Neural cell (in vitro differentiated cells): ENCODE measurements around the gene MS4A1. TPM values are rescaled to one million over a fixed set of nuclear protein-coding genes. Genes with fewer than 3 reads are reported as not detected.
"Not testable (repeated sequence)": the region's sequence is repeated elsewhere in the genome, so short reads cannot be mapped to it uniquely, and the experiment has no call there.

ENCODE experiments used
- H2AFZ ChIP-seq: fragments of 200-600, 300-800 bp; sonication (generic), shearing (Covaris generic); 2 replicates; pipeline ENCODE4 v1.6.0; 2014; ENCODE audit warnings: low read depth, mild to moderate bottlenecking, antibody characterized with exemption, low read length, moderate library complexity
- H3F3A ChIP-seq: fragments of 200-600 bp; shearing (Covaris generic); 2 replicates; pipeline ENCODE4 v1.6.1; 2016; ENCODE audit warnings: mild to moderate bottlenecking, moderate library complexity, mixed read lengths, antibody characterized with exemption, low read length; ENCODE audit not compliant: insufficient read depth, poor library complexity, severe bottlenecking
- H3K27ac ChIP-seq: fragments of 200-600, 300-800 bp; sonication (generic), shearing (Covaris generic); 2 replicates; pipeline ENCODE4 v1.5.1; 2014; ENCODE audit warnings: mild to moderate bottlenecking, low read length, moderate library complexity
- H3K27me3 ChIP-seq: fragments of 300-800, 200-600 bp; sonication (generic), shearing (Covaris generic); 2 replicates; pipeline ENCODE4 v1.6.0; 2014; ENCODE audit warnings: mild to moderate bottlenecking, low read depth, low read length, moderate library complexity; ENCODE audit not compliant: insufficient read depth
- H3K36me3 ChIP-seq: fragments of 300-800, 200-600 bp; sonication (generic), shearing (Covaris generic); 2 replicates; pipeline ENCODE4 v1.5.1; 2014; ENCODE audit warnings: mild to moderate bottlenecking, antibody characterized with exemption, low read length, moderate library complexity; ENCODE audit not compliant: insufficient read depth
- H3K4me2 ChIP-seq: fragments of 300-800, 200-600 bp; sonication (generic), shearing (Covaris generic); 2 replicates; pipeline ENCODE4 v1.6.0; 2014; ENCODE audit warnings: mild to moderate bottlenecking, low read length
- H3K4me3 ChIP-seq: fragments of 300-800, 200-600 bp; sonication (generic), shearing (Covaris generic); 2 replicates; pipeline ENCODE4 v1.5.1; 2014; ENCODE audit warnings: mild to moderate bottlenecking, low read length, moderate library complexity
- H3K79me2 ChIP-seq: fragments of 200-600 bp; shearing (Covaris generic); replicated peaks from 2 replicates; pipeline ENCODE4 v1.6.0; 2014; ENCODE audit warnings: mild to moderate bottlenecking, low read length, moderate library complexity; ENCODE audit not compliant: insufficient read depth
- H3K9ac ChIP-seq: fragments of 300-800, 200-600 bp; sonication (generic), shearing (Covaris generic); 2 replicates; pipeline ENCODE4 v1.6.1; 2016; ENCODE audit warnings: mild to moderate bottlenecking, low read length, mixed read lengths
- H3K9me2 ChIP-seq: fragments of 200-600 bp; shearing (Covaris generic); 2 replicates; pipeline ENCODE4 v1.6.1; 2016; ENCODE audit warnings: mild to moderate bottlenecking, low read length, mixed read lengths; ENCODE audit not compliant: insufficient read depth
- H3K9me3 ChIP-seq: fragments of 200-600, 300-800 bp; sonication (generic), shearing (Covaris generic); 2 replicates; pipeline ENCODE4 v1.6.1; 2016; ENCODE audit warnings: mild to moderate bottlenecking, mixed run types, low read length, moderate library complexity, mixed read lengths
- H4K20me1 ChIP-seq: fragments of 200-600 bp; shearing (Covaris generic); 2 replicates; pipeline ENCODE4 v1.6.1; 2016; ENCODE audit warnings: mild to moderate bottlenecking, mixed run types; ENCODE audit not compliant: insufficient read depth
- CTCF ChIP-seq: fragments of 450-650 bp; IDR thresholded peaks from 2 replicates; pipeline ENCODE4 v1.5.1; 2014; ENCODE audit warnings: antibody characterized with exemption, mild to moderate bottlenecking, moderate library complexity; ENCODE audit not compliant: poor library complexity, severe bottlenecking
- EP300 ChIP-seq: fragments of 450-650 bp; conservative IDR thresholded peaks from 2 replicates; pipeline ENCODE4 v1.6.1; 2014; ENCODE audit warnings: antibody characterized with exemption, mild to moderate bottlenecking, moderate library complexity; ENCODE audit not compliant: poor library complexity, severe bottlenecking
- EZH2 ChIP-seq: fragments of 200-600, 300-800 bp; shearing (Covaris generic), sonication (generic); IDR thresholded peaks from 2 replicates; pipeline ENCODE4 v1.6.1; 2014; ENCODE audit warnings: antibody characterized with exemption, low read length, borderline replicate concordance, mild to moderate bottlenecking; ENCODE audit not compliant: insufficient read depth, poor library complexity, severe bottlenecking
- MXI1 ChIP-seq: fragments of 450-650 bp; conservative IDR thresholded peaks from 2 replicates; pipeline ENCODE4 v1.6.1; 2014; ENCODE audit warnings: antibody characterized with exemption, mild to moderate bottlenecking; ENCODE audit not compliant: poor library complexity, severe bottlenecking
- POLR2AphosphoS5 ChIP-seq: IDR thresholded peaks from 2 replicates; pipeline ENCODE4 v1.6.1; 2012
- RAD21 ChIP-seq: fragments of 450-650 bp; conservative IDR thresholded peaks from 2 replicates; pipeline ENCODE4 v1.6.1; 2014; ENCODE audit warnings: antibody characterized with exemption, mild to moderate bottlenecking, moderate library complexity
- SMC3 ChIP-seq: fragments of 450-650 bp; conservative IDR thresholded peaks from 2 replicates; pipeline ENCODE4 v1.6.1; 2014; ENCODE audit warnings: antibody characterized with exemption, mild to moderate bottlenecking, moderate library complexity; ENCODE audit not compliant: poor library complexity
- TAF1 ChIP-seq: IDR thresholded peaks from 2 replicates; pipeline ENCODE4 v1.6.1; 2012; ENCODE audit warnings: low read depth
- polyA plus RNA-seq: library from polyadenylated mRNA; depleted of rRNA; stranded (reverse); fragments of >200 nt; gene quantifications from 2 replicates; pipeline ENCODE4 v1.2.3, GENCODE V29; 2014
- TF ChIP-seq, protein P1 (sequence below): IDR thresholded peaks from 2 replicates; pipeline ENCODE4 v1.6.1; 2012; ENCODE audit warnings: borderline replicate concordance

MS4A1 gene
- polyA plus RNA-seq, 1 donor from 2014 or later: not detected

- H3F3A ChIP-seq, H3K79me2 ChIP-seq, H3K9me2 ChIP-seq: not testable (repeated sequence)
Observed at GRCh38 chr11:60510209-60510608, 54.6 kb downstream of the MS4A1 start.

GRCh38 chr11:60511393-60511792, 55.7 kb downstream of the MS4A1 start:
- no peak overlapping the region for H3K4me3 ChIP-seq
- no peak overlapping the region for H2AFZ ChIP-seq
- H3K27ac ChIP-seq: no peak overlapping the region
- H3F3A ChIP-seq: no peaks in the 10 kb centered on the region
- no peaks in the 10 kb centered on the region for H3K36me3 ChIP-seq
- H4K20me1 ChIP-seq: no peaks in the 10 kb centered on the region
- H3K27me3 ChIP-seq: no peaks in the 10 kb centered on the region
- H3K4me2 ChIP-seq: no peak overlapping the region
- H3K79me2 ChIP-seq: no peaks in the 10 kb centered on the region
- H3K9ac ChIP-seq: no peak overlapping the region
- no peaks in the 10 kb centered on the region for H3K9me3 ChIP-seq
- no peaks in the 10 kb centered on the region for H3K9me2 ChIP-seq
- TF ChIP-seq SMC3 (no peak), RAD21 (no peak), EZH2 (no peak), MXI1 (no peak), POLR2AphosphoS5 (no peak), CTCF (no peak)

More at GRCh38 chr11:60510209-60510608, 54.6 kb downstream of the MS4A1 start:
- not testable (repeated sequence) for H3K27ac ChIP-seq, H3K4me3 ChIP-seq, H3K9me3 ChIP-seq, H3K9ac ChIP-seq, H4K20me1 ChIP-seq, H2AFZ ChIP-seq, H3K27me3 ChIP-seq, H3K36me3 ChIP-seq, H3K4me2 ChIP-seq

- H3K79me2 ChIP-seq: no peaks in the 10 kb centered on the region
- H3K4me2 ChIP-seq: no peak overlapping the region
- H4K20me1 ChIP-seq: no peaks in the 10 kb centered on the region
- H3F3A ChIP-seq: no peaks in the 10 kb centered on the region
- no peaks in the 10 kb centered on the region for H3K9me3 ChIP-seq
- H3K36me3 ChIP-seq: no peaks in the 10 kb centered on the region
- H3K9ac ChIP-seq: no peak overlapping the region
- no peak overlapping the region for H3K27ac ChIP-seq
- H2AFZ ChIP-seq: no peak overlapping the region
- H3K27me3 ChIP-seq: no peaks in the 10 kb centered on the region
- TF ChIP-seq CTCF (no peak), RAD21 (no peak), TAF1 (no peak), EZH2 (no peak), MXI1 (no peak), SMC3 (no peak), EP300 (no peak), POLR2AphosphoS5 (no peak)
- TF ChIP-seq, protein P1, sequence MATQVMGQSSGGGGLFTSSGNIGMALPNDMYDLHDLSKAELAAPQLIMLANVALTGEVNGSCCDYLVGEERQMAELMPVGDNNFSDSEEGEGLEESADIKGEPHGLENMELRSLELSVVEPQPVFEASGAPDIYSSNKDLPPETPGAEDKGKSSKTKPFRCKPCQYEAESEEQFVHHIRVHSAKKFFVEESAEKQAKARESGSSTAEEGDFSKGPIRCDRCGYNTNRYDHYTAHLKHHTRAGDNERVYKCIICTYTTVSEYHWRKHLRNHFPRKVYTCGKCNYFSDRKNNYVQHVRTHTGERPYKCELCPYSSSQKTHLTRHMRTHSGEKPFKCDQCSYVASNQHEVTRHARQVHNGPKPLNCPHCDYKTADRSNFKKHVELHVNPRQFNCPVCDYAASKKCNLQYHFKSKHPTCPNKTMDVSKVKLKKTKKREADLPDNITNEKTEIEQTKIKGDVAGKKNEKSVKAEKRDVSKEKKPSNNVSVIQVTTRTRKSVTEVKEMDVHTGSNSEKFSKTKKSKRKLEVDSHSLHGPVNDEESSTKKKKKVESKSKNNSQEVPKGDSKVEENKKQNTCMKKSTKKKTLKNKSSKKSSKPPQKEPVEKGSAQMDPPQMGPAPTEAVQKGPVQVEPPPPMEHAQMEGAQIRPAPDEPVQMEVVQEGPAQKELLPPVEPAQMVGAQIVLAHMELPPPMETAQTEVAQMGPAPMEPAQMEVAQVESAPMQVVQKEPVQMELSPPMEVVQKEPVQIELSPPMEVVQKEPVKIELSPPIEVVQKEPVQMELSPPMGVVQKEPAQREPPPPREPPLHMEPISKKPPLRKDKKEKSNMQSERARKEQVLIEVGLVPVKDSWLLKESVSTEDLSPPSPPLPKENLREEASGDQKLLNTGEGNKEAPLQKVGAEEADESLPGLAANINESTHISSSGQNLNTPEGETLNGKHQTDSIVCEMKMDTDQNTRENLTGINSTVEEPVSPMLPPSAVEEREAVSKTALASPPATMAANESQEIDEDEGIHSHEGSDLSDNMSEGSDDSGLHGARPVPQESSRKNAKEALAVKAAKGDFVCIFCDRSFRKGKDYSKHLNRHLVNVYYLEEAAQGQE: no peak
- no peak overlapping the region for H3K4me3 ChIP-seq
- H3K9me2 ChIP-seq: no peaks in the 10 kb centered on the region
Observed at GRCh38 chr11:60512651-60513225, 57.1 kb downstream of the MS4A1 start.
